K562 (cell line): ENCODE data around the gene FN1. TPM values are rescaled to one million over a fixed set of nuclear protein-coding genes. Genes with fewer than 3 reads are reported as not detected.
A peak's percentile ranks its signal among the peaks of the same experiment; 100 is the strongest.

ENCODE experiments used
- BCOR ChIP-seq: fragments of 450-650 bp; IDR thresholded peaks from 2 replicates; pipeline ENCODE4 v1.6.1; 2016
- CC2D1A ChIP-seq: fragments of 450-650 bp; IDR thresholded peaks from 2 replicates; pipeline ENCODE4 v1.6.1; 2017; ENCODE audit warnings: mild to moderate bottlenecking
- DPF2 ChIP-seq: fragments of 450-650 bp; IDR thresholded peaks from 2 replicates; pipeline ENCODE4 v1.6.1; 2016
- ELF1 ChIP-seq: fragments of 200-800 bp; sonication (Bioruptor generic); IDR thresholded peaks from 2 replicates; pipeline ENCODE4 v1.6.1; 2016; ENCODE audit warnings: missing genetic modification characterization, missing compliant biosample characterization
- ELF2 ChIP-seq: fragments of 250-450 bp; sonication (Bioruptor Pico); IDR thresholded peaks from 2 replicates; pipeline ENCODE4 v1.5.0; 2021; ENCODE audit warnings: mild to moderate bottlenecking
- ERF ChIP-seq: fragments of 450-650 bp; formaldehyde crosslinking; IDR thresholded peaks from 2 replicates; pipeline ENCODE4 v1.4.0; 2020; ENCODE audit warnings: mild to moderate bottlenecking, mixed read lengths
- GATAD2B ChIP-seq: fragments of 450-650 bp; IDR thresholded peaks from 2 replicates; pipeline ENCODE4 v1.6.1; 2017; ENCODE audit warnings: mild to moderate bottlenecking, borderline replicate concordance
- IRF2 ChIP-seq: sonication (generic); formaldehyde crosslinking; IDR thresholded peaks from 2 replicates; pipeline ENCODE4 v1.8.1; 2022; ENCODE audit warnings: mild to moderate bottlenecking, missing genetic modification reagents
- JUN ChIP-seq, 2 experiments: sonication (generic) in 1 of 2; formaldehyde crosslinking in 1 of 2; IDR thresholded peaks; 2 replicates each; pipeline versions ENCODE4 v1.6.1 to v1.8.0; 2012 to 2022; ENCODE audit warnings: borderline replicate concordance in 2 of 2, mild to moderate bottlenecking in 2 of 2, improper control_type of control experiment in 1 of 2, low read depth in 1 of 2, low read length in 1 of 2, missing genetic modification reagents in 1 of 2
- KDM4B ChIP-seq, 2 experiments: fragments of 450-650 bp in 1 of 2; sonication (generic) in 1 of 2; IDR thresholded peaks; 2 replicates each; pipeline ENCODE4 v1.6.1; 2016 to 2017; ENCODE audit warnings: borderline replicate concordance in 2 of 2, antibody characterized with exemption in 1 of 2, low read depth in 1 of 2, mild to moderate bottlenecking in 1 of 2
- L3MBTL2 ChIP-seq: fragments of 450-650 bp; IDR thresholded peaks from 2 replicates; pipeline ENCODE4 v1.6.1; 2016; ENCODE audit warnings: mild to moderate bottlenecking, moderate library complexity
- NFRKB ChIP-seq: fragments of 450-650 bp; IDR thresholded peaks from 2 replicates; pipeline ENCODE4 v1.6.1; 2016; ENCODE audit warnings: low read depth
- NKRF ChIP-seq: fragments of 450-650 bp; IDR thresholded peaks from 2 replicates; pipeline ENCODE4 v1.6.1; 2016; ENCODE audit warnings: borderline replicate concordance
- POLR2H ChIP-seq: IDR thresholded peaks from 2 replicates; pipeline ENCODE4 v1.6.1; 2016; ENCODE audit warnings: missing genetic modification characterization, low read depth, mild to moderate bottlenecking, control low read depth, missing compliant biosample characterization, moderate library complexity
- RBM34 ChIP-seq: fragments of 200-400 bp; formaldehyde crosslinking; IDR thresholded peaks from 2 replicates; pipeline ENCODE4 v1.6.1; 2018; ENCODE audit warnings: low read length, borderline replicate concordance; ENCODE audit not compliant: insufficient read depth
- SAP30 ChIP-seq: fragments of 200-600 bp; sonication (generic); IDR thresholded peaks from 2 replicates; pipeline ENCODE4 v1.6.1; 2012; ENCODE audit warnings: borderline replicate concordance, low read depth, mild to moderate bottlenecking, moderate library complexity, low read length, control low read depth, inconsistent platforms; ENCODE audit not compliant: insufficient read depth, poor library complexity, severe bottlenecking
- SMAD4 ChIP-seq: fragments of 250-450 bp; sonication (Bioruptor Pico); conservative IDR thresholded peaks from 2 replicates; pipeline ENCODE4 v1.8.0; 2021; ENCODE audit warnings: inconsistent platforms, mild to moderate bottlenecking, moderate library complexity
- TEAD1 ChIP-seq, 2 experiments: fragments of 450-650 bp in 1 of 2; sonication (generic) in 1 of 2; formaldehyde crosslinking; IDR thresholded peaks; 2 replicates each; pipeline versions ENCODE4 v1.4.0 to v1.8.0; 2020 to 2022; ENCODE audit warnings: mild to moderate bottlenecking in 2 of 2, missing genetic modification reagents in 1 of 2
- TRIM28 ChIP-seq: fragments of 450-650 bp; IDR thresholded peaks from 2 replicates; pipeline ENCODE4 v1.6.1; 2017
- ZNF316 ChIP-seq: fragments of 450-650 bp; IDR thresholded peaks from 2 replicates; pipeline ENCODE4 v1.6.1; 2016
- polyA plus RNA-seq, 8 experiments: library from polyadenylated mRNA; depleted of rRNA in 4 of 8; stranded (reverse) in 5 of 8; unstranded in 3 of 8; fragments of >200 nt; fragmentation: Nextera tagmentation in 2 of 8; fragmentation: Illumina TruSeq in 1 of 8; extraction: Ambion mirVana in 2 of 8; extraction: Trizol in 1 of 8; gene quantifications; 2 replicates each; pipeline versions ENCODE4 v1.2.1 to v1.2.3, GENCODE V29; 2011 to 2014; ENCODE audit warnings: inconsistent platforms in 1 of 8, missing spikeins in 1 of 8
- total RNA-seq, 7 experiments: library from RNA; depleted of rRNA in 6 of 7; stranded (reverse); fragments of >200 nt in 6 of 7; fragmentation: Illumina TruSeq in 2 of 7; extraction: Trizol in 2 of 7; gene quantifications; 2 replicates each; pipeline versions ENCODE4 v1.2.1 to v1.2.3, GENCODE V29; 2011 to 2021; ENCODE audit warnings: low replicate concordance in 1 of 7
- TF ChIP-seq, protein P1 (sequence below): fragments of 250-450 bp; sonication (Bioruptor Pico); IDR thresholded peaks from 2 replicates; pipeline ENCODE4 v1.8.0; 2021; ENCODE audit warnings: moderate library complexity, mild to moderate bottlenecking, inconsistent platforms
- TF ChIP-seq, protein P2 (sequence below), 2 experiments: fragments of 150-350 bp in 1 of 2; IDR thresholded peaks; 2 replicates each; pipeline ENCODE4 v1.6.1; 2012 to 2016; ENCODE audit warnings: low read depth in 2 of 2, low read length in 2 of 2, mild to moderate bottlenecking in 1 of 2, moderate library complexity in 1 of 2

The FN1 gene
- total and polyA plus RNA-seq, 9 of the 15 experiments (the other 6 are each of a cell fraction or from before 2014, with no cell fraction given), result 7.4 to 19.1 (median 11.2) TPM

- TF ChIP-seq POLR2H (tag) (peak; percentile 62), CC2D1A (peak; percentile 62; the same call in 1 of the 2 replicates), JUN (IDR thresholded peaks at IDR 0.05; ENCODE audit: borderline replicate concordance, low read depth, low read length) (peak; percentile 7; the same call in 1 of the 2 replicates), JUN (CRISPR knock-in tag; IDR thresholded peaks at IDR 0.05; ENCODE audit: borderline replicate concordance) (0 out of 2 replicates have a peak, but pooled peaks have one; percentile 36), SAP30 (peak; percentile 93), BCOR (no peak), TEAD1 (CRISPR knock-in tag; IDR thresholded peaks at IDR 0.05) (peak in 1 of 2 experiments; percentile 42; a peak in 2 of 4 replicates), SMAD4 (peak; percentile 63; the same call in 1 of the 2 replicates), ZNF316 (no peak), IRF2 (CRISPR knock-in tag) (no peak), KDM4B (IDR thresholded peaks at IDR 0.05; ENCODE audit: borderline replicate concordance in 2 of 2, low read depth in 1 of 2) (0 out of 4 replicates have a peak, but pooled peaks of 1 of the 2 experiments have one; percentile 60), RBM34 (no peak), DPF2 (peak; percentile 54), L3MBTL2 (peak; percentile 96), ERF (CRISPR knock-in tag) (0 out of 2 replicates have a peak, but pooled peaks have one; percentile 25), NFRKB (peak; percentile 75; the same call in 1 of the 2 replicates), GATAD2B (peak; percentile 63; the same call in 1 of the 2 replicates), ELF1 (peak; percentile 77), TRIM28 (no peak), ELF2 (CRISPR knock-in tag) (peak; percentile 73), NKRF (no peak)
- TF ChIP-seq, protein P1, sequence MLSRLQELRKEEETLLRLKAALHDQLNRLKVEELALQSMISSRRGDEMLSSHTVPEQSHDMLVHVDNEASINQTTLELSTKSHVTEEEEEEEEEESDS, result no peak
- TF ChIP-seq, protein P2, sequence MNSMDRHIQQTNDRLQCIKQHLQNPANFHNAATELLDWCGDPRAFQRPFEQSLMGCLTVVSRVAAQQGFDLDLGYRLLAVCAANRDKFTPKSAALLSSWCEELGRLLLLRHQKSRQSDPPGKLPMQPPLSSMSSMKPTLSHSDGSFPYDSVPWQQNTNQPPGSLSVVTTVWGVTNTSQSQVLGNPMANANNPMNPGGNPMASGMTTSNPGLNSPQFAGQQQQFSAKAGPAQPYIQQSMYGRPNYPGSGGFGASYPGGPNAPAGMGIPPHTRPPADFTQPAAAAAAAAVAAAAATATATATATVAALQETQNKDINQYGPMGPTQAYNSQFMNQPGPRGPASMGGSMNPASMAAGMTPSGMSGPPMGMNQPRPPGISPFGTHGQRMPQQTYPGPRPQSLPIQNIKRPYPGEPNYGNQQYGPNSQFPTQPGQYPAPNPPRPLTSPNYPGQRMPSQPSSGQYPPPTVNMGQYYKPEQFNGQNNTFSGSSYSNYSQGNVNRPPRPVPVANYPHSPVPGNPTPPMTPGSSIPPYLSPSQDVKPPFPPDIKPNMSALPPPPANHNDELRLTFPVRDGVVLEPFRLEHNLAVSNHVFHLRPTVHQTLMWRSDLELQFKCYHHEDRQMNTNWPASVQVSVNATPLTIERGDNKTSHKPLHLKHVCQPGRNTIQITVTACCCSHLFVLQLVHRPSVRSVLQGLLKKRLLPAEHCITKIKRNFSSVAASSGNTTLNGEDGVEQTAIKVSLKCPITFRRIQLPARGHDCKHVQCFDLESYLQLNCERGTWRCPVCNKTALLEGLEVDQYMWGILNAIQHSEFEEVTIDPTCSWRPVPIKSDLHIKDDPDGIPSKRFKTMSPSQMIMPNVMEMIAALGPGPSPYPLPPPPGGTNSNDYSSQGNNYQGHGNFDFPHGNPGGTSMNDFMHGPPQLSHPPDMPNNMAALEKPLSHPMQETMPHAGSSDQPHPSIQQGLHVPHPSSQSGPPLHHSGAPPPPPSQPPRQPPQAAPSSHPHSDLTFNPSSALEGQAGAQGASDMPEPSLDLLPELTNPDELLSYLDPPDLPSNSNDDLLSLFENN (IDR thresholded peaks at IDR 0.05; ENCODE audit: low read depth in 2 of 2, low read length in 2 of 2), result no peak
Observed at GRCh38 chr2:215311625-215312396, 124.1 kb downstream of the FN1 start, which contains the start of gene ATIC (continued).
